HCT116 (cell line): ENCODE data around the gene DDX56. TPM values are rescaled to one million over a fixed set of nuclear protein-coding genes. Genes with fewer than 3 reads are reported as not detected.

Experiments
- ATAC-seq: fragments of 200-7000 bp; cut with Tn5 transposase; 2 replicates; pipeline ENCODE4 v1.9.1; 2020; ENCODE audit warnings: mild to moderate bottlenecking, moderate library complexity
- BruUV-seq: library from RNA; stranded (reverse); fragments of 400-500 nt; replicated peaks from 2 replicates; lab custom pipeline; 2021; lab: Mats Ljungman, UMichigan
- CTCF ChIA-PET: fragments of 300-600 bp; sonication (Branson Sonifier 250); formaldehyde crosslinking; loops from one replicate; lab custom pipeline; 2021; ENCODE audit warnings: antibody characterized with exemption; lab: Charles Lee
- POLR2A ChIA-PET: fragments of 300-600, 350-600 bp; sonication (Branson Sonifier 250); formaldehyde crosslinking; loops from one replicate; lab custom pipeline; 2021; ENCODE audit warnings: antibody characterized with exemption; lab: Charles Lee
- RAD21 ChIA-PET, 2 experiments: fragments of 300-600 bp; sonication (Branson Sonifier 250); formaldehyde crosslinking; loops; one replicate each; lab custom pipeline; 2023; ENCODE audit warnings: low total read pairs in 2 of 2; ENCODE audit not compliant: uncharacterized antibody in 2 of 2, unreplicated experiment in 2 of 2, low non-redundant PET in 1 of 2; lab: Charles Lee
- DNase-seq: peaks from one replicate; pipeline ENCODE4 v3.0.0-alpha.2; 2010; ENCODE audit warnings: low read depth, low spot score
- H2AFZ ChIP-seq: fragments of 200-600 bp; shearing (Covaris generic), sonication (generic); 2 replicates; pipeline ENCODE4 v1.6.1; 2017; ENCODE audit warnings: low read depth, mixed run types, mixed read lengths, antibody characterized with exemption, low read length; ENCODE audit not compliant: poor library complexity, severe bottlenecking
- H3K27ac ChIP-seq: 2 replicates; pipeline ENCODE4 v1.5.1; 2012; ENCODE audit warnings: low read depth, low read length
- H3K27me3 ChIP-seq: fragments of 200-600 bp; sonication (generic); 2 replicates; pipeline ENCODE4 v1.6.1; 2016; ENCODE audit warnings: mixed run types, low read length, mixed read lengths; ENCODE audit not compliant: insufficient read depth
- H3K36me3 ChIP-seq, 2 experiments: fragments of 200-500 bp in 1 of 2; fragments of 200-600 bp in 1 of 2; sonication (Bioruptor generic) in 1 of 2; sonication (generic) in 1 of 2; 2 replicates each; pipeline versions ENCODE4 v1.5.1 to v1.6.1; 2014 to 2016; ENCODE audit warnings: low read length in 2 of 2, inconsistent platforms in 1 of 2, mixed read lengths in 1 of 2, mixed run types in 1 of 2; ENCODE audit not compliant: insufficient read depth in 2 of 2, control insufficient read depth in 1 of 2
- H3K4me1 ChIP-seq, 2 experiments: fragments of 200-600 bp in 1 of 2; sonication (generic) in 1 of 2; 2 replicates each; pipeline versions ENCODE4 v1.5.1 to v1.6.1; 2012 to 2017; ENCODE audit warnings: low read length in 2 of 2, inconsistent platforms in 1 of 2, mild to moderate bottlenecking in 1 of 2, mixed read lengths in 1 of 2, mixed run types in 1 of 2, moderate library complexity in 1 of 2; ENCODE audit not compliant: insufficient read depth in 2 of 2, control insufficient read depth in 1 of 2
- H3K4me2 ChIP-seq: fragments of 200-600 bp; sonication (generic); 2 replicates; pipeline ENCODE4 v1.6.1; 2017; ENCODE audit warnings: mixed run types, low read length, mixed read lengths
- H3K4me3 ChIP-seq, 2 experiments: fragments of 200-600 bp in 1 of 2; sonication (generic) in 1 of 2; replicated peaks in 1 of 2; 2 replicates each; pipeline ENCODE4 v1.5.1; 2011 to 2016; ENCODE audit warnings: low read length in 2 of 2, control low read depth in 1 of 2, low read depth in 1 of 2, mild to moderate bottlenecking in 1 of 2, mixed read lengths in 1 of 2, mixed run types in 1 of 2
- H3K79me2 ChIP-seq: fragments of 200-600 bp; sonication (generic); 2 replicates; pipeline ENCODE4 v1.6.1; 2017; ENCODE audit warnings: mild to moderate bottlenecking, mixed run types, low read length, moderate library complexity, mixed read lengths; ENCODE audit not compliant: insufficient read depth
- H3K9ac ChIP-seq: fragments of 200-600 bp; sonication (generic); 2 replicates; pipeline ENCODE4 v1.6.1; 2016; ENCODE audit warnings: low read length, mixed read lengths
- H3K9me2 ChIP-seq: fragments of 200-600 bp; sonication (generic), shearing (Covaris generic); 2 replicates; pipeline ENCODE4 v1.6.1; 2017; ENCODE audit warnings: mixed run types, mild to moderate bottlenecking, moderate library complexity; ENCODE audit not compliant: insufficient read depth
- H3K9me3 ChIP-seq, 2 experiments: fragments of 200-500 bp in 1 of 2; fragments of 200-600 bp in 1 of 2; sonication (Bioruptor generic) in 1 of 2; sonication (generic) in 1 of 2; 2 replicates each; pipeline ENCODE4 v1.6.1; 2014 to 2017; ENCODE audit warnings: low read length in 2 of 2, mixed read lengths in 2 of 2, inconsistent platforms in 1 of 2, low read depth in 1 of 2, mild to moderate bottlenecking in 1 of 2, mixed run types in 1 of 2, moderate library complexity in 1 of 2; ENCODE audit not compliant: control insufficient read depth in 1 of 2, insufficient read depth in 1 of 2
- H4K20me1 ChIP-seq: fragments of 200-600 bp; sonication (generic), shearing (Covaris generic); 2 replicates; pipeline ENCODE4 v1.6.1; 2017; ENCODE audit warnings: mixed run types, mild to moderate bottlenecking, moderate library complexity; ENCODE audit not compliant: insufficient read depth
- ATF3 ChIP-seq: IDR thresholded peaks from 2 replicates; pipeline ENCODE4 v1.6.1; 2012
- CBX3 ChIP-seq: IDR thresholded peaks from 2 replicates; pipeline ENCODE4 v1.6.1; 2012; ENCODE audit warnings: low read depth
- CEBPB ChIP-seq: IDR thresholded peaks from 2 replicates; pipeline ENCODE4 v1.6.1; 2012; ENCODE audit warnings: low read depth
- CTCF ChIP-seq, 3 experiments: fragments of 200-600 bp in 1 of 3; sonication (generic) in 1 of 3; IDR thresholded peaks in 2 of 3; conservative IDR thresholded peaks in 1 of 3; 2 replicates each; pipeline ENCODE4 v1.5.1; 2012 to 2017; ENCODE audit warnings: low read depth in 2 of 3, low read length in 2 of 3, antibody characterized with exemption in 1 of 3, borderline replicate concordance in 1 of 3, control low read depth in 1 of 3, mild to moderate bottlenecking in 1 of 3, mixed read lengths in 1 of 3, mixed run types in 1 of 3, moderate library complexity in 1 of 3; ENCODE audit not compliant: insufficient read depth in 1 of 3
- EGR1 ChIP-seq: IDR thresholded peaks from 2 replicates; pipeline ENCODE4 v1.6.1; 2012; ENCODE audit warnings: low read depth
- EZH2phosphoT487 ChIP-seq: fragments of 200-600 bp; IDR thresholded peaks from 2 replicates; pipeline ENCODE4 v1.6.1; 2018; ENCODE audit warnings: antibody characterized with exemption, borderline replicate concordance
- FOSL1 ChIP-seq: IDR thresholded peaks from 2 replicates; pipeline ENCODE4 v1.6.1; 2012; ENCODE audit warnings: low read depth
- POLR2A ChIP-seq: IDR thresholded peaks from 2 replicates; pipeline ENCODE4 v1.7.0; 2011; ENCODE audit warnings: borderline replicate concordance; ENCODE audit not compliant: insufficient read depth, insufficient read length; ENCODE audit errors: extremely low read depth
- REST ChIP-seq: IDR thresholded peaks from 2 replicates; pipeline ENCODE4 v1.6.1; 2012; ENCODE audit warnings: low read depth
- SIN3A ChIP-seq: IDR thresholded peaks from 2 replicates; pipeline ENCODE4 v1.6.1; 2012; ENCODE audit warnings: low read depth
- TCF7L2 ChIP-seq: IDR thresholded peaks from 2 replicates; pipeline ENCODE4 v1.7.0; 2011; ENCODE audit warnings: borderline replicate concordance, inconsistent platforms; ENCODE audit not compliant: insufficient read depth, insufficient read length; ENCODE audit errors: extremely low read depth
- ZNF274 ChIP-seq: fragments of 200-500 bp; sonication (Bioruptor generic); IDR thresholded peaks from 2 replicates; pipeline ENCODE4 v1.6.1; 2014; ENCODE audit warnings: mild to moderate bottlenecking, low read depth, low read length, inconsistent platforms
- intact Hi-C: fragments of 100-400 bp; cut with micrococcal nuclease; formaldehyde crosslinking; loops from 2 replicates; pipeline ENCODE4 v1.10.0; 2022
- total RNA-seq: library from RNA; stranded (reverse); gene quantifications from one replicate; pipeline ENCODE4 v1.2.1, GENCODE V29; 2021; ENCODE audit not compliant: unreplicated experiment

DDX56 gene
- total RNA-seq, 1 experiment from 2014 or later = 119 TPM

GRCh38 chr7:44609829-44610228 lies 36.1 kb upstream of the DDX56 start:
- Histone ChIP-seq H3K9me3 (no peaks in the 10 kb centered on the region), H3K9ac (no peak overlapping the region), H3K79me2 (peaks cover 75% of the 10 kb centered on the region), H3K4me2 (no peak overlapping the region), H3K4me3 (no peak overlapping the region), H3K27ac (no peak overlapping the region), H3K36me3 (no peaks in the 10 kb centered on the region), H3K9me2 (no peaks in the 10 kb centered on the region), H3K4me1 (peaks cover 17 to 35% of the 10 kb centered on the region in 2 experiments), H4K20me1 (no peaks in the 10 kb centered on the region), H3K27me3 (no peaks in the 10 kb centered on the region), H2AFZ (no peak overlapping the region)
- BruUV-seq = no TSS peak
- CTCF ChIA-PET = no interaction called here
- RAD21 ChIA-PET = no interaction called here
- intact Hi-C loops = loop anchor here (5.0 kb wide), 1 partner anchor 137 kb away; the partner anchor contains the start of gene ZMIZ2
- no peak for TF ChIP-seq CBX3
- TF ChIP-seq FOSL1 = no peak
- TF ChIP-seq ZNF274 = no peak
- TF ChIP-seq CEBPB = no peak
- no peak for TF ChIP-seq SIN3A
- TF ChIP-seq EZH2phosphoT487 = no peak
- no peak for TF ChIP-seq EGR1
- no peak for TF ChIP-seq TCF7L2
- TF ChIP-seq ATF3 = no peak
- TF ChIP-seq POLR2A = no peak
- no peak for TF ChIP-seq REST
- no peak for TF ChIP-seq CTCF (IDR thresholded peaks at IDR 0.05 in 2 of 3, conservative IDR thresholded peaks at IDR 0.05 in 1 of 3; ENCODE audit: borderline replicate concordance in 1 of 3, insufficient read depth in 1 of 3, low read depth in 2 of 3, low read length in 2 of 3)
- POLR2A ChIA-PET = no interaction called here
- ATAC-seq = no peak
- no peak for DNase-seq
